Activated CD4-positive, alpha-beta T cell treated with anti-CD3 and anti-CD28 coated beads, Interleukin-2, amount 10 ng/mL, durations not matched to agents 7 days and 5 days (primary cell): ENCODE data around the gene AMFR. TPM values are rescaled to one million over a fixed set of nuclear protein-coding genes. Genes with fewer than 3 reads are reported as not detected.

Source experiments
- CTCF ChIA-PET: fragments of 350-600 bp; sonication (Branson Sonifier 250); formaldehyde crosslinking; loops from one replicate; lab custom pipeline; 2021; ENCODE audit warnings: antibody characterized with exemption; lab: Charles Lee
- POLR2A ChIA-PET: fragments of 350-600 bp; sonication (Branson Sonifier 250); formaldehyde crosslinking; loops from one replicate; lab custom pipeline; 2021; ENCODE audit warnings: antibody characterized with exemption; lab: Charles Lee
- DNase-seq: peaks from one replicate; pipeline ENCODE4 v3.0.0-alpha.2; 2020
- H3K27ac Mint-ChIP-seq: one replicate; pipeline ENCODE4 v1.8.0; 2021; ENCODE audit warnings: mild to moderate bottlenecking, moderate library complexity, mixed read lengths
- H3K27me3 Mint-ChIP-seq: one replicate; pipeline ENCODE4 v1.8.0; 2021; ENCODE audit warnings: mixed read lengths
- H3K36me3 Mint-ChIP-seq: one replicate; pipeline ENCODE4 v1.8.0; 2021; ENCODE audit warnings: low read depth, mixed read lengths
- H3K4me1 Mint-ChIP-seq: one replicate; pipeline ENCODE4 v1.8.0; 2021; ENCODE audit warnings: mixed read lengths
- H3K4me3 Mint-ChIP-seq: one replicate; pipeline ENCODE4 v1.8.0; 2021; ENCODE audit warnings: mild to moderate bottlenecking, moderate library complexity, mixed read lengths
- H3K9me3 Mint-ChIP-seq: one replicate; pipeline ENCODE4 v1.8.0; 2021; ENCODE audit warnings: mixed read lengths
- total RNA-seq, 2 experiments: library from RNA; stranded (reverse); gene quantifications; one replicate each; pipeline ENCODE4 v1.2.3, GENCODE V29; 2021

Gene AMFR
- total RNA-seq, 2 experiments from 2014 or later, result 52.5 to 58.5 TPM

GRCh38 chr16:56327071-56327928 is 98.0 kb downstream of the AMFR start:
- Mint-ChIP-seq H3K36me3 (no peaks in the 10 kb centered on the region), H3K9me3 (no peaks in the 10 kb centered on the region), H3K4me3 (no peak overlapping the region), H3K27me3 (no peaks in the 10 kb centered on the region), H3K4me1 (peaks cover 3% of the 10 kb centered on the region), H3K27ac (no peak overlapping the region)
- ChIA-PET POLR2A (no interaction called here), CTCF (interaction anchor here (0.6 to 2.0 kb wide), 3 partner anchors 9 to 16 kb away, joined by 3 to 11 read pairs (median 4); no protein-coding TSS in a partner anchor)
- DNase-seq, result no peak

- DNase-seq, result no peak
- CTCF ChIA-PET, result interaction anchor here (1.6 kb wide), 1 partner anchor 15 kb away, joined by 3 read pairs; no protein-coding TSS in a partner anchor
These were observed 99.4 kb downstream of the AMFR start for GRCh38 chr16:56325956-56326355.

DNA sequence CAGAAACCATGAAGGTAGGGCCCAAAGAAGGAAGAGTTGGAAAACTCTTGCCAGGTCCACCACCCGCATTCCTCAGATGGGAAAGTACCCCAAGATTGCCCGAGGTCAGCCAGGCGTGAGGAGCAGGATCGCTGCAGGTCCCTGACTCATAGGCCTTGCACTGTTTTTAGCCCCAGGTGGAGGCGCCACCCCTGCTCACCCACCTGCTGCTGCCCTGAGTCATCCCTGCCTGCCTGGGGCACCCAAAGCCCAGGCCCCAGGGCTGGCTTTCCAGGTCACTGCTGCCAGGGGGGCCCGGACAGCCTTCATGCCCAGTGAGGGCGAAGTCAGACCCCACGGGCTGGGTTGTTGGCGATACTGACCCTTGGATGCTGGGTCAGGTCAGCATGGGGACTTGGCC is 100.9 kb downstream of the AMFR start:
- CTCF ChIA-PET, result interaction anchor here (1.6 kb wide), 1 partner anchor 17 kb away, joined by 3 read pairs; no protein-coding TSS in a partner anchor
- no peak overlapping the region for H3K27ac Mint-ChIP-seq

More at GRCh38 chr16:56325956-56326355, 99.4 kb downstream of the AMFR start:
- POLR2A ChIA-PET, result no interaction called here
- Mint-ChIP-seq H3K4me1 (peaks cover 4% of the 10 kb centered on the region), H3K36me3 (no peaks in the 10 kb centered on the region), H3K4me3 (no peak overlapping the region), H3K9me3 (no peaks in the 10 kb centered on the region), H3K27me3 (no peaks in the 10 kb centered on the region), H3K27ac (no peak overlapping the region)

DNA sequence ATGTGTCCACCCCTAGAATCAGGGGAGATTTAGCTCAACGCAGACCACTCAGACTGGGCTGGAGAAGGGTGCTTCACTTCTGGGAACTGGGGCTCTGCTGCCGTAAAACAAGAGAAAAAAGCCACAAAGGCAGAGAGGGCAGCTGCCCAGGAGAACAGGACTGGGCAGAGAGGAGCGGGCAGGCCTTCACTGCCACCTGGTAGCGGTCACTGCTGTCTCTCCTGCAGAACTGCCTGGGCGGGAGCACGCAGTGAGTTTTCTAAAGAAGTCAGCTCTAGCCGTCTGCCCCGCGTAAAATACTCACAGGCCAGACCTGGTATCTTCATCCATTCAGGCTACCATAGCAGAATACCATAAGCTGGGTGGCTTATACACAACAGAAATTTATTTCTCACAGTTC is 103.8 kb downstream of the AMFR start:
- no peaks in the 10 kb centered on the region for H3K9me3 Mint-ChIP-seq
- POLR2A ChIA-PET, result no interaction called here

More for the DNA sequence above, 100.9 kb downstream of the AMFR start:
- Mint-ChIP-seq H3K9me3 (no peaks in the 10 kb centered on the region), H3K4me1 (peaks cover 8% of the 10 kb centered on the region), H3K4me3 (no peak overlapping the region), H3K36me3 (no peaks in the 10 kb centered on the region), H3K27me3 (no peaks in the 10 kb centered on the region)
- no peak for DNase-seq
- POLR2A ChIA-PET, result no interaction called here

DNA sequence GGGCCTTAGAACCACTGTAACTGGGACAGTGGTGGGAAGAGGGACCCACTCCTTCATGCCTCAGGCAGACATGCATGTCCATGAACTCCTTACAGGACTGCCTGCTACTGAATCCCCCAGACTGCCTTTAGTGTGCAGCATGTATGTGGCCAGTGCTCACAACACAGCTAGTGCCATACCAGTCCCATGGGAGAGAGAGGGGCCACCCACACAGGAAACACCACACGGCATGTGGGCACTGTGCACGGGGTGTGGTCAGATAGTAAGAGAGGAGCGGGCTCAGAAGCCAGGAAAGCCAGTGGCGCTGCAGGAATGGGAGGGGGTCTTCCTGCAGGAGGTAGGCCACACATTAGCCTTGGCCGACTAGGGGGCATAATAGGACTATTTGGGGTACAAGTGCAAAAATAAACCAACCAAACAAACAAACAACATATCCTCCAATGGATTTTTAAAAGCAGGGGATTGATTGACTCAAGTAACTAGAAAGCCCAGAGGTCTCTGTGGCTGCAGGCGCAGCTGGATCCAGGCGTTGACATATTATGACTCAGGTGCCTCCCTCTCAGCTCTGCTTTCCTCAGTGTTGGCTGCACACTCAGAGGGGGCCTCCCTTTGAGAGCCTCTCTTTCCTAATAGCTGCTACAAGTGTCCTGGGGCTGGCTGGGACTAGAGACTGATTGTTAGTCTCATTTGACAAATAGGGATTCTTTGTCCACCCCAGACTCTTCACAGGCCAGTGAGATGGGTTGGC is 104.4 kb downstream of the AMFR start:
- Mint-ChIP-seq H3K27me3 (peaks cover 3% of the 10 kb centered on the region), H3K9me3 (no peaks in the 10 kb centered on the region), H3K36me3 (no peaks in the 10 kb centered on the region), H3K4me1 (peaks cover 15% of the 10 kb centered on the region), H3K4me3 (no peak overlapping the region), H3K27ac (no peak overlapping the region)
- ChIA-PET CTCF (interaction anchor here (1.0 to 1.5 kb wide), 2 partner anchors 112 to 856 kb away, joined by 3 read pairs; no protein-coding TSS in a partner anchor), POLR2A (no interaction called here)
- DNase-seq, result no peak

More for the DNA sequence above, 103.8 kb downstream of the AMFR start:
- Mint-ChIP-seq H3K4me3 (no peak overlapping the region), H3K36me3 (no peaks in the 10 kb centered on the region), H3K27me3 (peaks cover 3% of the 10 kb centered on the region), H3K4me1 (peaks cover 18% of the 10 kb centered on the region), H3K27ac (no peak overlapping the region)
- no peak for DNase-seq
- CTCF ChIA-PET, result interaction anchor here (1.0 kb wide), 1 partner anchor 112 kb away, joined by 3 read pairs; no protein-coding TSS in a partner anchor

DNA sequence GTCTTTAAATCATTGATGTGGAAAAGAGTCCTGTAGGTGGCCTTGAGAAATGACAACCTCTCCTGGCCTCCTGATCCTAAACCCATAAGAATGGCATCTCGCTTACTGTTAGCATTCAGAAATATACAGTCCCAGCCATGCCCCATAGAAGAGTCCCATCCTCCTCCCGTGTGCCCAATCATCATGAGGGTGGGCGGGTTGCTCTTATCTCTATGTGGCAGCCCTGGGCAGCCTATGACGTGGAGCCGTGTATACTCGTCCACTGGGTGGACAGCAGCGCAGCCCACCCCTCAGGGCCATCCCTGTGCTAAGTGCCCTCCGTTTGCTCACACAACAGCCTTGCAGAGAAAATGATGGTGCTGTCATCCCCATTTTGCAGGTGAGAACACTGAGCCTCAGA is 105.3 kb downstream of the AMFR start:
- Mint-ChIP-seq H3K4me3 (no peak overlapping the region), H3K27ac (no peak overlapping the region), H3K36me3 (no peaks in the 10 kb centered on the region), H3K27me3 (peaks cover 3% of the 10 kb centered on the region), H3K9me3 (no peaks in the 10 kb centered on the region), H3K4me1 (peaks cover 15% of the 10 kb centered on the region)
- POLR2A ChIA-PET, result no interaction called here
- no peak for DNase-seq
- CTCF ChIA-PET, result interaction anchor here (1.5 to 2.5 kb wide), 2 partner anchors 12 to 855 kb away, joined by 3 to 7 read pairs; no protein-coding TSS in a partner anchor

GRCh38 chr16:56319376-56319775 is 106.0 kb downstream of the AMFR start:
- Mint-ChIP-seq H3K27me3 (peaks cover 3% of the 10 kb centered on the region), H3K27ac (no peak overlapping the region), H3K4me1 (peaks cover 15% of the 10 kb centered on the region), H3K9me3 (no peaks in the 10 kb centered on the region), H3K36me3 (no peaks in the 10 kb centered on the region), H3K4me3 (no peak overlapping the region)
- ChIA-PET POLR2A (no interaction called here), CTCF (interaction anchor here (0.5 to 2.5 kb wide), 7 partner anchors 9 to 855 kb away, joined by 3 to 11 read pairs (median 7); no protein-coding TSS in a partner anchor)
- no peak for DNase-seq

- no peaks in the 10 kb centered on the region for H3K36me3 Mint-ChIP-seq
- H3K4me3 Mint-ChIP-seq, result no peak overlapping the region
- no peak for DNase-seq
- CTCF ChIA-PET, result interaction anchor here (0.8 to 2.5 kb wide), 16 partner anchors 8 to 854 kb away, joined by 3 to 11 read pairs (median 4); no protein-coding TSS in a partner anchor
- H3K9me3 Mint-ChIP-seq, result no peaks in the 10 kb centered on the region
- no peak overlapping the region for H3K27ac Mint-ChIP-seq
- H3K27me3 Mint-ChIP-seq, result peaks cover 3% of the 10 kb centered on the region
- H3K4me1 Mint-ChIP-seq, result peaks cover 15% of the 10 kb centered on the region
- POLR2A ChIA-PET, result no interaction called here
These were observed 106.6 kb downstream of the AMFR start for GRCh38 chr16:56318827-56319140.

DNA sequence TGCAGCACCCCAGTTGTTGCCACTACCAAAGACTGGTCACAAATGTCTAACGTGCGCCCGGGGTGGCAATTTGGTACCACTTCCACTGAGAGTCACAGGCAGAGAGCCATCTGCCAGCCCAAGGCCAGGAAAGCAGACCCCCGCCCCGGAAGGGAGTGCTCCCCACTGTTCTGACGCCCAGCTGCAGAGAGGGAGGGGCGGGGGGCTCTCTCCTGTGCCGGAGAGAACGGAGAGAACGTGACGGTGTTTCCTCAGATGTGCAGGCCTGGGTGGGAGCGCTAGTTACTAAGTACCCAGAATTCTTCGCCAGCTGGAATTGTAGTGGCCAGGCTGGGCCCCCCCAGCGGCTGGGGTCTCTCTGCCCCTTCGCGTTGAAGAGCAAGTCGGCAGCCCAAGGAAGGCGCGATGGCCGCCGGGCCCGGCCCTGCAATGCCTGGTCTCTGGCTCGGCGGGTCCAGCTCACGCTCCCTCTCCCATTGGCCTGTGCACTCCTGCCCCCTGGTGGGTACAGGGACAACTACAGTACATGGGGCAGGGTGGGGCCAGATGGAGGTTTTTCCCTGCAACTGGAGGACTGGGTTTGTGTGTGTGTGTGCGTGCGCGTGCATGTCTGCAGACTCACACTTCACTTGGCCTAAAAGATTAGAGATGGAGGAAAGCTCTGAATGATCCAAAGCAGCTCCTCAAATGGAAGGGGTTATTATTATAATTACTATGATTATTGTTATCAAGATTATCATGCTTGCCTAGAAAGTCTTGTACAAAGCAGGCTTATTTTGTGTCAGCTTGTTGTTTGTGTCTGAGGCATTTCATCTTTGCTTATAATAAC is 107.1 kb downstream of the AMFR start:
- POLR2A ChIA-PET, result no interaction called here
- H3K4me1 Mint-ChIP-seq, result peaks cover 15% of the 10 kb centered on the region
- H3K27ac Mint-ChIP-seq, result no peak overlapping the region
- CTCF ChIA-PET, result interaction anchor here (0.5 to 2.5 kb wide), 20 partner anchors 8 to 854 kb away, joined by 3 to 11 read pairs (median 4); no protein-coding TSS in a partner anchor
- DNase-seq, result peak; percentile 81
- peaks cover 3% of the 10 kb centered on the region for H3K27me3 Mint-ChIP-seq
- peak overlapping the region; percentile 17 for H3K4me3 Mint-ChIP-seq
- H3K9me3 Mint-ChIP-seq, result no peaks in the 10 kb centered on the region
- H3K36me3 Mint-ChIP-seq, result no peaks in the 10 kb centered on the region

DNA sequence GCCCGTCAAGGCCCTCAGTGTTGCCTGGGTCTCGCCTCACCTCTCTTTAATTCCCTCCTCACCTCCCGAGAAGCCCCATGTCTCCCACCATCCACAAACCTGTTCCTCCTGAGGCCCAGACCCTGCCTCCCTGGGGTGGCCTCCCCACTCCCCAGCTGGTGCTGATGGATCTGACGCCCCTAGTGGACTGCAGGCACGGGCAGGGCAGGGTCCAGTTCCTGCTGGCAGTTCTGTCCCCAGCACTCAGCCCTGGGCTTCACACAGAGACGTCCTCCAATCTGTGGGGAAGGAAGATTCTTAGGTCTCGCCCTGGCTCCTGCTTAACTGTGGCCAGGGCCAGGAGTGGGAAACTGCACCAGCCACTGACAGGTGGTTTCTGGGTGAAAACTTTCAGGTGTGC is 108.8 kb downstream of the AMFR start:
- Mint-ChIP-seq H3K27me3 (peaks cover 3% of the 10 kb centered on the region), H3K4me3 (no peak overlapping the region), H3K9me3 (no peaks in the 10 kb centered on the region), H3K27ac (no peak overlapping the region), H3K4me1 (peaks cover 15% of the 10 kb centered on the region), H3K36me3 (no peaks in the 10 kb centered on the region)
- POLR2A ChIA-PET, result no interaction called here
- CTCF ChIA-PET, result interaction anchor here (2.3 kb wide), 1 partner anchor 373 kb away, joined by 8 read pairs; no protein-coding TSS in a partner anchor
- no peak for DNase-seq

GRCh38 chr16:56315955-56316354 is 109.4 kb downstream of the AMFR start:
- DNase-seq, result no peak
- Mint-ChIP-seq H3K4me3 (no peak overlapping the region), H3K36me3 (no peaks in the 10 kb centered on the region), H3K27ac (no peak overlapping the region), H3K9me3 (no peaks in the 10 kb centered on the region), H3K4me1 (peaks cover 13% of the 10 kb centered on the region), H3K27me3 (peaks cover 3% of the 10 kb centered on the region)
- POLR2A ChIA-PET, result no interaction called here
- CTCF ChIA-PET, result no interaction called here
